Stimulated activated CD4-positive, alpha-beta T cell treated with anti-CD3 and anti-CD28 coated beads, Interleukin-2, amount 100 ng/mL, for 4 hours (primary cell): Measurements from ENCODE around the gene ZMYM1.
"Not testable (repeated sequence)": the region's sequence is repeated elsewhere in the genome, so short reads cannot be mapped to it uniquely, and the experiment has no call there.

Source experiments
- DNase-seq: peaks from one replicate; pipeline ENCODE4 v3.0.0-alpha.2; 2020; ENCODE audit warnings: low read depth

ZMYM1 gene

GRCh38 chr1:35076426-35076825, 2.8 kb upstream of the ZMYM1 start:
- not testable (repeated sequence) for DNase-seq

- DNase-seq = no peak
Measured at GRCh38 chr1:35080171-35080854, 1.1 kb downstream of the ZMYM1 start.

- DNase-seq = no peak
Measured at GRCh38 chr1:35085421-35085820, 6.2 kb downstream of the ZMYM1 start.

GRCh38 chr1:35097224-35097623, 18.0 kb downstream of the ZMYM1 start:
- no peak for DNase-seq

GRCh38 chr1:35111106-35111505, 31.9 kb downstream of the ZMYM1 start:
- no peak for DNase-seq

- no peak for DNase-seq
Measured at GRCh38 chr1:35112668-35113067, 33.5 kb downstream of the ZMYM1 start.

GRCh38 chr1:35115459-35116383, 36.5 kb downstream of the ZMYM1 start:
- DNase-seq = no peak

GRCh38 chr1:35120458-35121133, 41.4 kb downstream of the ZMYM1 start:
- no peak for DNase-seq

- no peak for DNase-seq
Measured at GRCh38 chr1:35122311-35122710, 43.1 kb downstream of the ZMYM1 start.

- no peak for DNase-seq
Measured at GRCh38 chr1:35126546-35126945, 47.4 kb downstream of the ZMYM1 start.

GRCh38 chr1:35129080-35129479, 49.9 kb downstream of the ZMYM1 start:
- DNase-seq = no peak

- DNase-seq = no peak
Measured at GRCh38 chr1:35136780-35137179, 57.6 kb downstream of the ZMYM1 start.

GRCh38 chr1:35137590-35137989, 58.4 kb downstream of the ZMYM1 start:
- not testable (repeated sequence) for DNase-seq

GRCh38 chr1:35142294-35142693, 63.1 kb downstream of the ZMYM1 start:
- DNase-seq = not testable (repeated sequence)

- not testable (repeated sequence) for DNase-seq
Measured at GRCh38 chr1:35142728-35143127, 63.5 kb downstream of the ZMYM1 start.

- DNase-seq = no peak
Measured at GRCh38 chr1:35143737-35144508, 64.7 kb downstream of the ZMYM1 start.

- not testable (repeated sequence) for DNase-seq
Measured at GRCh38 chr1:35145892-35146549, 66.8 kb downstream of the ZMYM1 start.

GRCh38 chr1:35151220-35151619, 72.0 kb downstream of the ZMYM1 start:
- DNase-seq = no peak

- no peak for DNase-seq
Measured at GRCh38 chr1:35164893-35165292, 85.7 kb downstream of the ZMYM1 start.
